ENCODE data around the gene TRA2B. TPM values are rescaled to one million over a fixed set of nuclear protein-coding genes. Genes with fewer than 3 reads are reported as not detected.

TRA2B gene
- total and polyA plus RNA-seq, 12 donors = 78.2 to 242 (median 106) TPM

DNA sequence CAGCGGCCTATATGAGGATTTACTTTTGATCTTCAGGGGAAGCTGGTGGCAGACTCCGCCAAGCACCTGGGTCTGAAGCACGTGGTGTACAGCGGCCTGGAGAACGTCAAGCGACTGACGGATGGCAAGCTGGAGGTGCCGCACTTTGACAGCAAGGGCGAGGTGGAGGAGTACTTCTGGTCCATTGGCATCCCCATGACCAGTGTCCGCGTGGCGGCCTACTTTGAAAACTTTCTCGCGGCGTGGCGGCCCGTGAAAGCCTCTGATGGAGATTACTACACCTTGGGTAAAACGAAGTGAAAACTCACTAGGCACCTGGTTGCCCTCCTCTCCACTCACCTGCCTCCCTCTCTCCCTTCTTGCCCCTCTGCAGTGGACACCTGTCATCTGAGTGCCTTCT, 33.8 kb upstream of the TRA2B start:
- no peak for DNase-seq
- no peak for TF ChIP-seq POLR2A (IDR thresholded peaks at IDR 0.05)
- TF ChIP-seq, protein P1, sequence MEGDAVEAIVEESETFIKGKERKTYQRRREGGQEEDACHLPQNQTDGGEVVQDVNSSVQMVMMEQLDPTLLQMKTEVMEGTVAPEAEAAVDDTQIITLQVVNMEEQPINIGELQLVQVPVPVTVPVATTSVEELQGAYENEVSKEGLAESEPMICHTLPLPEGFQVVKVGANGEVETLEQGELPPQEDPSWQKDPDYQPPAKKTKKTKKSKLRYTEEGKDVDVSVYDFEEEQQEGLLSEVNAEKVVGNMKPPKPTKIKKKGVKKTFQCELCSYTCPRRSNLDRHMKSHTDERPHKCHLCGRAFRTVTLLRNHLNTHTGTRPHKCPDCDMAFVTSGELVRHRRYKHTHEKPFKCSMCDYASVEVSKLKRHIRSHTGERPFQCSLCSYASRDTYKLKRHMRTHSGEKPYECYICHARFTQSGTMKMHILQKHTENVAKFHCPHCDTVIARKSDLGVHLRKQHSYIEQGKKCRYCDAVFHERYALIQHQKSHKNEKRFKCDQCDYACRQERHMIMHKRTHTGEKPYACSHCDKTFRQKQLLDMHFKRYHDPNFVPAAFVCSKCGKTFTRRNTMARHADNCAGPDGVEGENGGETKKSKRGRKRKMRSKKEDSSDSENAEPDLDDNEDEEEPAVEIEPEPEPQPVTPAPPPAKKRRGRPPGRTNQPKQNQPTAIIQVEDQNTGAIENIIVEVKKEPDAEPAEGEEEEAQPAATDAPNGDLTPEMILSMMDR (IDR thresholded peaks at IDR 0.05) = no peak
- Histone ChIP-seq H3K9me3 (replicated peaks in 1 of 3) (no peaks in the 10 kb centered on the region), H3K4me1 (replicated peaks in 1 of 2) (no peaks in the 10 kb centered on the region), H3K36me3 (replicated peaks in 1 of 2) (no peaks in the 10 kb centered on the region), H3K27ac (no peak overlapping the region), H3K27me3 (no peaks in the 10 kb centered on the region), H3K4me3 (no peak overlapping the region)
- intact Hi-C loops (cut with DNase I) = no loop called here
- 91 to 96% (median 93%) methylated on average over 18 of the region's 18 CpGs for WGBS, 4 donors

DNA sequence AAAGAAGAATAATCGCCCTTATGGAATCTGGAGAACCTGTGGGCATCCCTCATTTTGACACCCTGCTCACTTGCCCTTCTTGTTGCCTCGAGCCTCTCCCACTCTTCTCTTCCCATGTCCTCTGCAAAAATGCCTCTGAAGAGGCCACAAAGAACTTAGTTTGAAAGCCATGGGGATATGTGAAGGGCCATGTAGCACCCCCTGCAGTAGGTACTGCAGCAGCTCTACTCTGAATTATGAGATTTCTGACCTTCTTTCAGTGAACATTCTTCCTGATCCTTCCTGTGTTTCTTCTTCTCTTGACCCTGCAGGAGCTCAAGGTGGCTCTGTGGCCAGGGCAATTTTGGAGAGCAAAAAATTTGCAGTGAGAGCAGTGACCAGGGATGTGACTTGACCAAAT, 30.4 kb upstream of the TRA2B start:
- Histone ChIP-seq H3K4me3 (no peak overlapping the region), H3K9me3 (replicated peaks in 1 of 3) (no peaks in the 10 kb centered on the region), H3K4me1 (replicated peaks in 1 of 2) (no peaks in the 10 kb centered on the region), H3K36me3 (replicated peaks in 1 of 2) (no peaks in the 10 kb centered on the region), H3K27ac (no peak overlapping the region), H3K27me3 (no peaks in the 10 kb centered on the region)
- intact Hi-C loops (cut with DNase I) = no loop called here
- 70 to 82% (median 80%) methylated on average over 2 of the region's 2 CpGs for WGBS, 4 donors
- no peak for TF ChIP-seq POLR2A (IDR thresholded peaks at IDR 0.05)
- TF ChIP-seq, protein P1 (IDR thresholded peaks at IDR 0.05) = no peak
- no peak for DNase-seq

DNA sequence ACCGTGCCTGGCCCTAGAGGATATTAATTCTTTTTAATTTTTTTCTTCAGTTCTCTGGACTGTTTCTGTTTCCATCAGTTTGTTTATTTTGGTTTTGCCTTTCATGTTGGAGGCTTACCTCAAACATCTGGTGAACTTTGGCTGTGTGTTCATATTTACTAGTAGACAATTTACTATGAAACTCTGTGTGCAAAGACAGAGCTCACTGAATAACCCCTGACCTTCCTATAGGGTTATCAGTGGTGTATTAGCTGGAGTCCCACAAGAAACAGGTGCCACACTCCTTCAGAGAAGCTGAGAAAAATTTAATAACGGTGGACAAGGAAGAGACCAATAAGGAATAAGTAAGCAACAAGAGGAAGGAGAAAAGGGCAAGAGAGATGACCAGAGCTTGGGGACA, 28.8 kb upstream of the TRA2B start:
- WGBS, 4 donors = 82 to 92% (median 82%) methylated on average over 2 of the region's 2 CpGs
- intact Hi-C loops (cut with DNase I) = no loop called here
- Histone ChIP-seq H3K4me1 (replicated peaks in 1 of 2) (no peaks in the 10 kb centered on the region), H3K9me3 (replicated peaks in 1 of 3) (no peaks in the 10 kb centered on the region), H3K27ac (no peak overlapping the region), H3K4me3 (no peak overlapping the region), H3K36me3 (replicated peaks in 1 of 2) (no peaks in the 10 kb centered on the region), H3K27me3 (no peaks in the 10 kb centered on the region)
- DNase-seq = no peak
- no peak for TF ChIP-seq POLR2A (IDR thresholded peaks at IDR 0.05)
- TF ChIP-seq, protein P1 (IDR thresholded peaks at IDR 0.05) = no peak

DNA sequence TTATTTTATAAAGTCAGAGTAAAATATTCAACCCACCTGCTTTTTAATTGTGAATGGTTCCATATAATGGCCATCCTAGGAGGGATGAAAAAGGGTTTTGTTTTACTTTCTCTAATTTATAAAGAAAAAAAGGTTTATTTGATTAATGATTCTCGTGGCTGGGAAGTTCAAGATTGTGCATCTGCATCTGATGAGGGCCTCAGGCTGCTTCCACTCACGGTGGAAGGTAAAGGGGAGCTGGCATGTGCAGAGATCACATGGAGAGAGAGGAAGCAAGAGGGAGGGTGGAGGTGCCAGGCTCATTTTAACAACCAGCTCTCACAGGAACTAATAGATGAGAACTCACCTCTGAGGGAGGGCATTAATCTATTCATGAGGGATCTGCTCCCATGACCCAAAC, 27.7 kb upstream of the TRA2B start:
- H3K27me3 ChIP-seq = no peaks in the 10 kb centered on the region
- H3K36me3 ChIP-seq (replicated peaks in 1 of 2) = no peaks in the 10 kb centered on the region
- intact Hi-C loops (cut with DNase I) = no loop called here
- H3K27ac ChIP-seq = no peak overlapping the region
- H3K4me1 ChIP-seq (replicated peaks in 1 of 2) = peaks cover 0 to 2% of the 10 kb centered on the region in 2 donors
- DNase-seq = no peak
- H3K4me3 ChIP-seq = no peak overlapping the region
- WGBS, 4 donors = 86 to 94% (median 92%) methylated on average over 2 of the region's 2 CpGs
- H3K9me3 ChIP-seq (replicated peaks in 1 of 3) = no peaks in the 10 kb centered on the region
- TF ChIP-seq, protein P1 (IDR thresholded peaks at IDR 0.05) = no peak
- no peak for TF ChIP-seq POLR2A (IDR thresholded peaks at IDR 0.05)
